Keratinocyte (primary cell): ENCODE results near the gene RCAN3.

Source experiments
- EZH2 ChIP-seq: IDR thresholded peaks from one replicate; pipeline ENCODE4 v1.6.1; 2012; ENCODE audit warnings: inconsistent platforms, mild to moderate bottlenecking, low read length, moderate library complexity
- TF ChIP-seq, protein P1 (sequence below), 3 experiments: IDR thresholded peaks in 1 of 3; conservative IDR thresholded peaks in 1 of 3; optimal IDR thresholded peaks in 1 of 3; 2 replicates in 2 of 3; 3 replicates in 1 of 3; pipeline versions ENCODE3 to v1.5.1; 2011; ENCODE audit warnings: low read length in 3 of 3, mild to moderate bottlenecking in 3 of 3, moderate library complexity in 2 of 3, control low read depth in 1 of 3, inconsistent platforms in 1 of 3; ENCODE audit not compliant: insufficient read depth in 2 of 3; ENCODE audit errors: extremely low read depth in 1 of 3

DNA sequence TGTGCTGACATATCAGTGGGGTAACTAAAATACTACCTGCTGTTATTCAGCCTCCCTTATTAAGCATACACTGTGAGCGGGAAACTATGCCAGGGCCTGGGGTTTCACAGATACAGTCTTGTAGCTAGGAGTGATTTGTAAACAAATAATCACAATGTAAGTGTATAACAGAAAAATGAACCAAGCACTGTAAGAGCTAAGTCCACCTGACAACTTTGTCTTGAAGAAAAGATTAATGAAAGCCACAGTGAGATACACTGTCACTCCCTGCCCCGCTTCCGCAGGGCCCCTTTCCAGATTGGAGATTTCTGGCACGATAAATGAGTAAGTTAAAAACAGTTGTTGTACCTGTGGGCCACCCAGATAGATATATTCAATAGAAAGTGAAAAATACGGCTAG lies 4.8 kb downstream of the RCAN3 start:
- TF ChIP-seq EZH2, result no peak
- TF ChIP-seq, protein P1, sequence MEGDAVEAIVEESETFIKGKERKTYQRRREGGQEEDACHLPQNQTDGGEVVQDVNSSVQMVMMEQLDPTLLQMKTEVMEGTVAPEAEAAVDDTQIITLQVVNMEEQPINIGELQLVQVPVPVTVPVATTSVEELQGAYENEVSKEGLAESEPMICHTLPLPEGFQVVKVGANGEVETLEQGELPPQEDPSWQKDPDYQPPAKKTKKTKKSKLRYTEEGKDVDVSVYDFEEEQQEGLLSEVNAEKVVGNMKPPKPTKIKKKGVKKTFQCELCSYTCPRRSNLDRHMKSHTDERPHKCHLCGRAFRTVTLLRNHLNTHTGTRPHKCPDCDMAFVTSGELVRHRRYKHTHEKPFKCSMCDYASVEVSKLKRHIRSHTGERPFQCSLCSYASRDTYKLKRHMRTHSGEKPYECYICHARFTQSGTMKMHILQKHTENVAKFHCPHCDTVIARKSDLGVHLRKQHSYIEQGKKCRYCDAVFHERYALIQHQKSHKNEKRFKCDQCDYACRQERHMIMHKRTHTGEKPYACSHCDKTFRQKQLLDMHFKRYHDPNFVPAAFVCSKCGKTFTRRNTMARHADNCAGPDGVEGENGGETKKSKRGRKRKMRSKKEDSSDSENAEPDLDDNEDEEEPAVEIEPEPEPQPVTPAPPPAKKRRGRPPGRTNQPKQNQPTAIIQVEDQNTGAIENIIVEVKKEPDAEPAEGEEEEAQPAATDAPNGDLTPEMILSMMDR (optimal IDR thresholded peaks at IDR 0.05 in 1 of 3, IDR thresholded peaks at IDR 0.05 in 1 of 3, conservative IDR thresholded peaks at IDR 0.05 in 1 of 3; ENCODE audit: extremely low read depth in 1 of 3, insufficient read depth in 2 of 3, low read length in 3 of 3), result no peak
